Suprapubic skin (tissue), 4 donors: ENCODE data around the gene CHSY1. TPM values are rescaled to one million over a fixed set of nuclear protein-coding genes. Genes with fewer than 3 reads are reported as not detected.

Experiments
- DNase-seq, 2 donors: peaks; one replicate each; pipeline ENCODE4 v3.0.0-alpha.2; 2019; ENCODE audit warnings: low spot score in 2 of 2
- H3K27ac ChIP-seq: fragments of 200-600 bp; sonication (generic); one replicate; pipeline ENCODE4 v1.5.1; 2019
- H3K27me3 ChIP-seq: fragments of 200-600 bp; sonication (generic); one replicate; pipeline ENCODE4 v1.5.1; 2019
- H3K36me3 ChIP-seq: fragments of 200-600 bp; sonication (generic); one replicate; pipeline ENCODE4 v1.5.1; 2019
- H3K4me1 ChIP-seq: fragments of 200-600 bp; sonication (generic); one replicate; pipeline ENCODE4 v1.5.1; 2019
- H3K4me3 ChIP-seq: fragments of 200-600 bp; sonication (generic); one replicate; pipeline ENCODE4 v1.5.1; 2019; ENCODE audit warnings: mild to moderate bottlenecking
- H3K9me3 ChIP-seq: fragments of 200-600 bp; sonication (generic); one replicate; pipeline ENCODE4 v1.5.1; 2019
- CTCF ChIP-seq, 2 donors: fragments of 200-600 bp in 1 of 2; fragments of 450-650 bp in 1 of 2; sonication (generic) in 1 of 2; IDR thresholded peaks; one replicate each; pipeline ENCODE4 v1.5.1; 2016 to 2019; ENCODE audit warnings: antibody characterized with exemption in 2 of 2, mild to moderate bottlenecking in 1 of 2, moderate library complexity in 1 of 2
- EP300 ChIP-seq: sonication (generic); formaldehyde crosslinking; IDR thresholded peaks from one replicate; pipeline ENCODE4 v1.6.1; 2017; ENCODE audit warnings: antibody characterized with exemption
- POLR2A ChIP-seq, 2 donors: fragments of 450-650 bp; IDR thresholded peaks; one replicate each; pipeline ENCODE4 v1.6.1; 2017; ENCODE audit warnings: antibody characterized with exemption in 2 of 2, mild to moderate bottlenecking in 2 of 2, moderate library complexity in 2 of 2
- POLR2AphosphoS5 ChIP-seq, 3 donors: sonication (generic); formaldehyde crosslinking; IDR thresholded peaks; one replicate each; pipeline ENCODE4 v1.6.1; 2017; ENCODE audit warnings: antibody characterized with exemption in 3 of 3
- WGBS: methylation state at CpG from one replicate; pipeline ENCODE4 v1.1.5; 2018; 5-methylcytosine and 5-hydroxymethylcytosine counted together
- total RNA-seq, 4 donors: library from RNA; depleted of rRNA; stranded (reverse); fragments of >200 nt; gene quantifications; one replicate each; pipeline ENCODE4 v1.1.0, GENCODE V29; 2016

Gene CHSY1
- total RNA-seq, 4 donors from 2014 or later = 29.7 to 39.6 (median 30.5) TPM

GRCh38 chr15:101149864-101150722, 101.8 kb downstream of the CHSY1 start:
- TF ChIP-seq CTCF (IDR thresholded peaks at IDR 0.05) = no peak
- TF ChIP-seq POLR2A (IDR thresholded peaks at IDR 0.05) = no peak
- no peak for TF ChIP-seq POLR2AphosphoS5 (IDR thresholded peaks at IDR 0.05)
- Histone ChIP-seq H3K27ac (no peak overlapping the region), H3K27me3 (no peaks in the 10 kb centered on the region), H3K9me3 (no peaks in the 10 kb centered on the region), H3K4me3 (no peak overlapping the region), H3K4me1 (no peaks in the 10 kb centered on the region), H3K36me3 (no peaks in the 10 kb centered on the region)
- 85% methylated on average over 27 of the region's 27 CpGs for WGBS
- no peak for DNase-seq

- no peak overlapping the region for H3K27ac ChIP-seq
- TF ChIP-seq POLR2AphosphoS5 (IDR thresholded peaks at IDR 0.05) (no peak), CTCF (IDR thresholded peaks at IDR 0.05) (no peak), POLR2A (IDR thresholded peaks at IDR 0.05) (no peak), EP300 (no peak)
- no peaks in the 10 kb centered on the region for H3K4me1 ChIP-seq
- WGBS = 91% methylated on average over 7 of the region's 13 CpGs
- no peaks in the 10 kb centered on the region for H3K27me3 ChIP-seq
- no peaks in the 10 kb centered on the region for H3K36me3 ChIP-seq
- DNase-seq = no peak
- no peaks in the 10 kb centered on the region for H3K9me3 ChIP-seq
- H3K4me3 ChIP-seq = no peak overlapping the region
Observed at GRCh38 chr15:101148881-101149664, 102.8 kb downstream of the CHSY1 start.

- H3K27ac ChIP-seq = no peak overlapping the region
- H3K27me3 ChIP-seq = no peaks in the 10 kb centered on the region
- no peak for DNase-seq
- H3K9me3 ChIP-seq = no peaks in the 10 kb centered on the region
- no peak for TF ChIP-seq CTCF (IDR thresholded peaks at IDR 0.05)
- TF ChIP-seq POLR2A (IDR thresholded peaks at IDR 0.05) = no peak
- TF ChIP-seq POLR2AphosphoS5 (IDR thresholded peaks at IDR 0.05) = no peak
- no peak for TF ChIP-seq EP300
- H3K4me1 ChIP-seq = no peaks in the 10 kb centered on the region
- no peaks in the 10 kb centered on the region for H3K36me3 ChIP-seq
- 78% methylated on average over 16 of the region's 17 CpGs for WGBS
- H3K4me3 ChIP-seq = no peak overlapping the region
Observed at GRCh38 chr15:101148166-101148880, 103.5 kb downstream of the CHSY1 start.

- DNase-seq = no peak
- H3K9me3 ChIP-seq = no peaks in the 10 kb centered on the region
- 77% methylated on average over 5 of the region's 5 CpGs for WGBS
- no peak overlapping the region for H3K27ac ChIP-seq
- no peaks in the 10 kb centered on the region for H3K4me1 ChIP-seq
- no peak overlapping the region for H3K4me3 ChIP-seq
- no peaks in the 10 kb centered on the region for H3K27me3 ChIP-seq
- TF ChIP-seq POLR2AphosphoS5 (IDR thresholded peaks at IDR 0.05) = no peak
- TF ChIP-seq CTCF (IDR thresholded peaks at IDR 0.05) = no peak
- no peak for TF ChIP-seq POLR2A (IDR thresholded peaks at IDR 0.05)
- TF ChIP-seq EP300 = no peak
- no peaks in the 10 kb centered on the region for H3K36me3 ChIP-seq
Observed at GRCh38 chr15:101147181-101147580, 104.7 kb downstream of the CHSY1 start.
